ENCODE results near the gene FOS.
A peak's percentile ranks its signal among the peaks of the same experiment; 100 is the strongest.

The FOS gene

GRCh38 chr14:75310295-75311111 lies 31.9 kb downstream of the FOS start:
- peaks cover 21% of the 10 kb centered on the region for H3K4me1 ChIP-seq
- no peaks in the 10 kb centered on the region for H3K79me2 ChIP-seq
- no peak overlapping the region for H3K4me3 ChIP-seq (ENCODE audit: low read depth, low read length)
- H3K27ac ChIP-seq, result peak overlapping the region; percentile 82
- H3K27me3 ChIP-seq (ENCODE audit: control insufficient read depth, insufficient read depth, low read length), result no peaks in the 10 kb centered on the region
- H3K36me3 ChIP-seq (ENCODE audit: control insufficient read depth, insufficient read depth, low read length), result no peaks in the 10 kb centered on the region
- peak overlapping the region; percentile 94 for H2AFZ ChIP-seq
- TF ChIP-seq CTCF (IDR thresholded peaks at IDR 0.05), result no peak
- no peak overlapping the region for H3K4me2 ChIP-seq (ENCODE audit: low read length)
- H3K9ac ChIP-seq, result no peak overlapping the region
- H3K9me3 ChIP-seq (ENCODE audit: control insufficient read depth, low read length), result no peaks in the 10 kb centered on the region

DNA sequence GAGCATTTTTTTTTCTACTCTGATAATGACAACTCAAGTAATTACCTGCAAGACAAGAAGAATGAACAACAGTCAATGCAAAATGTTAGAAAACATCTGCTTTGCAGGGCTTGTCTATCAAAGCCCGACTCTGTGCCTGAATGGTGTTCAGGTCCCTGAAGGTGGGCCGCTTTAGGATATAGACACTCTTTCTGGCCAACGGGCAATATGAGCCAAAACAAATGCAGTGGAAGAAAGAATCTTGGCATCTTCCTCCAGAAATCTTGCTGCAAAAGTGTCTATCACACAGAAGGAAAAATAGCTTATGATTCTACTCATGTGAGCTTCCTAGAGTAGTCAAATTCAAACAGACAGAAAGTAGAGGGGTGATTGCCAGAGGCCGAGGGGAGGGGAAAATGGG lies 32.7 kb downstream of the FOS start:
- Histone ChIP-seq H3K4me3 (ENCODE audit: low read depth, low read length) (no peak overlapping the region), H3K4me2 (ENCODE audit: low read length) (no peak overlapping the region), H3K9ac (no peak overlapping the region), H3K9me3 (ENCODE audit: control insufficient read depth, low read length) (no peaks in the 10 kb centered on the region), H2AFZ (peak overlapping the region; percentile 94), H3K4me1 (peaks cover 25% of the 10 kb centered on the region), H3K79me2 (no peaks in the 10 kb centered on the region), H3K27me3 (ENCODE audit: control insufficient read depth, insufficient read depth, low read length) (no peaks in the 10 kb centered on the region), H3K27ac (peak overlapping the region; percentile 82), H3K36me3 (ENCODE audit: control insufficient read depth, insufficient read depth, low read length) (no peaks in the 10 kb centered on the region)
- no peak for TF ChIP-seq CTCF (IDR thresholded peaks at IDR 0.05)

GRCh38 chr14:75312341-75312740 lies 33.7 kb downstream of the FOS start:
- H3K4me2 ChIP-seq (ENCODE audit: low read length), result no peak overlapping the region
- no peak overlapping the region for H3K27ac ChIP-seq
- no peaks in the 10 kb centered on the region for H3K36me3 ChIP-seq (ENCODE audit: control insufficient read depth, insufficient read depth, low read length)
- TF ChIP-seq CTCF (IDR thresholded peaks at IDR 0.05), result no peak
- H3K4me3 ChIP-seq (ENCODE audit: low read depth, low read length), result no peak overlapping the region
- no peak overlapping the region for H3K9ac ChIP-seq
- no peak overlapping the region for H2AFZ ChIP-seq
- H3K4me1 ChIP-seq, result peaks cover 29% of the 10 kb centered on the region
- no peaks in the 10 kb centered on the region for H3K9me3 ChIP-seq (ENCODE audit: control insufficient read depth, low read length)
- no peaks in the 10 kb centered on the region for H3K27me3 ChIP-seq (ENCODE audit: control insufficient read depth, insufficient read depth, low read length)
- no peaks in the 10 kb centered on the region for H3K79me2 ChIP-seq

- H3K27ac ChIP-seq, result no peak overlapping the region
- no peaks in the 10 kb centered on the region for H3K27me3 ChIP-seq (ENCODE audit: control insufficient read depth, insufficient read depth, low read length)
- no peaks in the 10 kb centered on the region for H3K79me2 ChIP-seq
- no peak overlapping the region for H2AFZ ChIP-seq
- H3K4me1 ChIP-seq, result peaks cover 38% of the 10 kb centered on the region
- no peak overlapping the region for H3K9ac ChIP-seq
- no peaks in the 10 kb centered on the region for H3K9me3 ChIP-seq (ENCODE audit: control insufficient read depth, low read length)
- H3K36me3 ChIP-seq (ENCODE audit: control insufficient read depth, insufficient read depth, low read length), result no peaks in the 10 kb centered on the region
- no peak for TF ChIP-seq CTCF (IDR thresholded peaks at IDR 0.05)
- no peak overlapping the region for H3K4me3 ChIP-seq (ENCODE audit: low read depth, low read length)
- no peak overlapping the region for H3K4me2 ChIP-seq (ENCODE audit: low read length)
These were observed 34.7 kb downstream of the FOS start for GRCh38 chr14:75313294-75313693.

DNA sequence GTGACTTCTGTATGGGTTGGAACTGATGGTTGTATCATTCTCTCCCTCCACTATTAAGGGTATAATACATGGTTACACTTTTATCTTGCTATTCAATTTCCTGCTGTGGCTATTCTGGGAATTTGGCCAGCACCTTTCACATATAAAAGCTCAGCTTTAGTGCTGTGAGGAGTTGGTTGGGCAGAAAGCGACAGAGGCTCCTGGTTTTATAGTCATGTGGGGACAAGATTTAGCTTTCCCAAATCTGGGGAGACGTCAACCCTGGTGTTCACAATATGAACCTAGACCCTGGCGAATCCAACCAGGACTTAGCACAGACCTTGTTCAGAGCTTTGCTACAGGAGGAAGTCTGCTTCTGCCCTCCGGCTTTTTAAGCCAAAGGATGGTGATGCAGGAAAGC lies 36.5 kb downstream of the FOS start:
- Histone ChIP-seq H3K27ac (peak overlapping the region; percentile 56), H3K4me1 (peaks cover 38% of the 10 kb centered on the region)

More for the DNA sequence above, 36.5 kb downstream of the FOS start:
- no peak overlapping the region for H3K4me2 ChIP-seq (ENCODE audit: low read length)
- no peaks in the 10 kb centered on the region for H3K27me3 ChIP-seq (ENCODE audit: control insufficient read depth, insufficient read depth, low read length)
- no peaks in the 10 kb centered on the region for H3K9me3 ChIP-seq (ENCODE audit: control insufficient read depth, low read length)
- H3K36me3 ChIP-seq (ENCODE audit: control insufficient read depth, insufficient read depth, low read length), result no peaks in the 10 kb centered on the region
- H3K9ac ChIP-seq, result no peak overlapping the region
- H3K4me3 ChIP-seq (ENCODE audit: low read depth, low read length), result no peak overlapping the region
- no peaks in the 10 kb centered on the region for H3K79me2 ChIP-seq
- H2AFZ ChIP-seq, result peak overlapping the region; percentile 88
- no peak for TF ChIP-seq CTCF (IDR thresholded peaks at IDR 0.05)

Measured in parathyroid adenoma (tissue), 2 donors.